ENCODE measurements around the gene RECQL5. TPM values are rescaled to one million over a fixed set of nuclear protein-coding genes. Genes with fewer than 3 reads are reported as not detected.
"Not testable (repeated sequence)": the region's sequence is repeated elsewhere in the genome, so short reads cannot be mapped to it uniquely, and the experiment has no call there.

The RECQL5 gene
- total RNA-seq, 1 experiment from 2014 or later = 19.6 TPM

GRCh38 chr17:75595284-75595919 is 71.6 kb downstream of the RECQL5 start:
- no peak for DNase-seq (ENCODE audit: low read depth)

- DNase-seq (ENCODE audit: low read depth) = no peak
These were observed 72.3 kb downstream of the RECQL5 start for GRCh38 chr17:75594499-75595283.

GRCh38 chr17:75593430-75593829 is 73.5 kb downstream of the RECQL5 start:
- not testable (repeated sequence) for DNase-seq (ENCODE audit: low read depth)

GRCh38 chr17:75592348-75593020 is 74.5 kb downstream of the RECQL5 start:
- DNase-seq (ENCODE audit: low read depth) = no peak

GRCh38 chr17:75591722-75592302 is 75.1 kb downstream of the RECQL5 start:
- DNase-seq (ENCODE audit: low read depth) = no peak

- DNase-seq (ENCODE audit: low read depth) = no peak
These were observed 75.9 kb downstream of the RECQL5 start for GRCh38 chr17:75590849-75591721.

- no peak for DNase-seq (ENCODE audit: low read depth)
These were observed 76.6 kb downstream of the RECQL5 start for GRCh38 chr17:75590314-75590761.

GRCh38 chr17:75589919-75590303 is 77.0 kb downstream of the RECQL5 start:
- DNase-seq (ENCODE audit: low read depth) = no peak

- DNase-seq (ENCODE audit: low read depth) = no peak
These were observed 77.7 kb downstream of the RECQL5 start for GRCh38 chr17:75589012-75589918.

GRCh38 chr17:75588596-75589011 is 78.3 kb downstream of the RECQL5 start:
- DNase-seq (ENCODE audit: low read depth) = no peak

GRCh38 chr17:75587675-75588595 is 79.0 kb downstream of the RECQL5 start, which contains the start of gene MYO15B:
Gene MYO15B, plus strand, starts transcription at chr17:75587800. Its CDS starts 258 bp downstream, at chr17:75588058.
- DNase-seq (ENCODE audit: low read depth) = no peak

- no peak for DNase-seq (ENCODE audit: low read depth)
These were observed 82.1 kb downstream of the RECQL5 start for GRCh38 chr17:75584849-75585175.

- DNase-seq (ENCODE audit: low read depth) = not testable (repeated sequence)
These were observed 83.8 kb downstream of the RECQL5 start for GRCh38 chr17:75583197-75583596.

GRCh38 chr17:75581121-75581725 is 85.7 kb downstream of the RECQL5 start:
- DNase-seq (ENCODE audit: low read depth) = not testable (repeated sequence)
